ENCODE measurements around the gene ARID3B.
"Not testable (repeated sequence)": the region's sequence is repeated elsewhere in the genome, so short reads cannot be mapped to it uniquely, and the experiment has no call there.

Gene ARID3B

GRCh38 chr15:74628949-74629348 lies 87.9 kb downstream of the ARID3B start:
- no peak overlapping the region for H3K4me3 ChIP-seq (IDR thresholded peaks at IDR 0.05; ENCODE audit: insufficient read depth, low read depth, low read length)
- no peaks in the 10 kb centered on the region for H3K79me2 ChIP-seq (ENCODE audit: insufficient read depth, low read depth)
- H2AFZ ChIP-seq (ENCODE audit: low read depth): no peak overlapping the region
- no peak for TF ChIP-seq CTCF (conservative IDR thresholded peaks at IDR 0.05; ENCODE audit: low read depth, low read length)
- no peak overlapping the region for H3K9ac ChIP-seq
- H4K20me1 ChIP-seq (ENCODE audit: insufficient read depth): no peaks in the 10 kb centered on the region
- H3K27me3 ChIP-seq (ENCODE audit: insufficient read depth, low read depth): no peaks in the 10 kb centered on the region
- no peak overlapping the region for H3K27ac ChIP-seq
- H3K4me1 ChIP-seq (ENCODE audit: low read depth, poor library complexity, severe bottlenecking): peaks cover 34% of the 10 kb centered on the region
- H3K4me2 ChIP-seq: no peak overlapping the region
- H3K36me3 ChIP-seq (ENCODE audit: insufficient read depth): peaks cover 3% of the 10 kb centered on the region; the same call in 1 of the 2 replicates

- H3K9ac ChIP-seq; H3K4me2 ChIP-seq; H4K20me1 ChIP-seq (ENCODE audit: insufficient read depth); H3K27me3 ChIP-seq (ENCODE audit: insufficient read depth, low read depth); H2AFZ ChIP-seq (ENCODE audit: low read depth); H3K79me2 ChIP-seq (ENCODE audit: insufficient read depth, low read depth); H3K36me3 ChIP-seq (ENCODE audit: insufficient read depth); H3K4me3 ChIP-seq (IDR thresholded peaks at IDR 0.05; ENCODE audit: insufficient read depth, low read depth, low read length); H3K27ac ChIP-seq: not testable (repeated sequence)
- H3K4me1 ChIP-seq (ENCODE audit: low read depth, poor library complexity, severe bottlenecking): peaks cover 33% of the 10 kb centered on the region
These were observed 88.7 kb downstream of the ARID3B start for GRCh38 chr15:74629696-74630095.

- Histone ChIP-seq H2AFZ (ENCODE audit: low read depth) (no peak overlapping the region), H3K27ac (no peak overlapping the region; the same call in 1 of the 2 replicates), H3K27me3 (ENCODE audit: insufficient read depth, low read depth) (no peaks in the 10 kb centered on the region), H3K9ac (no peak overlapping the region), H3K36me3 (ENCODE audit: insufficient read depth) (peaks cover 3% of the 10 kb centered on the region; the same call in 1 of the 2 replicates), H4K20me1 (ENCODE audit: insufficient read depth) (no peaks in the 10 kb centered on the region), H3K4me1 (ENCODE audit: low read depth, poor library complexity, severe bottlenecking) (peaks cover 25% of the 10 kb centered on the region), H3K4me2 (no peak overlapping the region), H3K79me2 (ENCODE audit: insufficient read depth, low read depth) (no peaks in the 10 kb centered on the region), H3K4me3 (IDR thresholded peaks at IDR 0.05; ENCODE audit: insufficient read depth, low read depth, low read length) (no peak overlapping the region)
- TF ChIP-seq CTCF (conservative IDR thresholded peaks at IDR 0.05; ENCODE audit: low read depth, low read length): no peak
These were observed 89.5 kb downstream of the ARID3B start for GRCh38 chr15:74630284-74631086.

GRCh38 chr15:74631087-74631385 lies 90.0 kb downstream of the ARID3B start:
- H3K4me1 ChIP-seq (ENCODE audit: low read depth, poor library complexity, severe bottlenecking): peaks cover 20% of the 10 kb centered on the region
- H3K4me3 ChIP-seq (IDR thresholded peaks at IDR 0.05; ENCODE audit: insufficient read depth, low read depth, low read length): no peak overlapping the region
- no peak for TF ChIP-seq CTCF (conservative IDR thresholded peaks at IDR 0.05; ENCODE audit: low read depth, low read length)
- H3K27ac ChIP-seq: no peak overlapping the region; the same call in 1 of the 2 replicates
- no peaks in the 10 kb centered on the region for H3K79me2 ChIP-seq (ENCODE audit: insufficient read depth, low read depth)
- H3K27me3 ChIP-seq (ENCODE audit: insufficient read depth, low read depth): no peaks in the 10 kb centered on the region
- H2AFZ ChIP-seq (ENCODE audit: low read depth): no peak overlapping the region
- H3K4me2 ChIP-seq: no peak overlapping the region
- H3K9ac ChIP-seq: no peak overlapping the region
- H4K20me1 ChIP-seq (ENCODE audit: insufficient read depth): no peaks in the 10 kb centered on the region
- peaks cover 3% of the 10 kb centered on the region; the same call in 1 of the 2 replicates for H3K36me3 ChIP-seq (ENCODE audit: insufficient read depth)

GRCh38 chr15:74631408-74631807 lies 90.4 kb downstream of the ARID3B start:
- H3K9ac ChIP-seq: no peak overlapping the region
- H3K27ac ChIP-seq: no peak overlapping the region; the same call in 1 of the 2 replicates
- no peak overlapping the region for H2AFZ ChIP-seq (ENCODE audit: low read depth)
- no peak for TF ChIP-seq CTCF (conservative IDR thresholded peaks at IDR 0.05; ENCODE audit: low read depth, low read length)
- no peaks in the 10 kb centered on the region for H3K27me3 ChIP-seq (ENCODE audit: insufficient read depth, low read depth)
- H3K36me3 ChIP-seq (ENCODE audit: insufficient read depth): peaks cover 3% of the 10 kb centered on the region; the same call in 1 of the 2 replicates
- peaks cover 16% of the 10 kb centered on the region for H3K4me1 ChIP-seq (ENCODE audit: low read depth, poor library complexity, severe bottlenecking)
- H3K79me2 ChIP-seq (ENCODE audit: insufficient read depth, low read depth): no peaks in the 10 kb centered on the region
- no peaks in the 10 kb centered on the region for H4K20me1 ChIP-seq (ENCODE audit: insufficient read depth)
- no peak overlapping the region for H3K4me3 ChIP-seq (IDR thresholded peaks at IDR 0.05; ENCODE audit: insufficient read depth, low read depth, low read length)
- no peak overlapping the region for H3K4me2 ChIP-seq
